Mesendoderm (in vitro differentiated cells): ENCODE data around the gene AHR.
A peak's percentile ranks its signal among the peaks of the same experiment; 100 is the strongest.
"Not testable (repeated sequence)": the region's sequence is repeated elsewhere in the genome, so short reads cannot be mapped to it uniquely, and the experiment has no call there.

Experiments used
- DNase-seq: peaks from one replicate; pipeline ENCODE4 v3.0.0; 2013
- H2AK5ac ChIP-seq: 2 replicates; pipeline ENCODE4 v1.6.1; 2013; ENCODE audit warnings: low read length, inconsistent platforms
- H2BK120ac ChIP-seq: 2 replicates; pipeline ENCODE4 v1.6.1; 2013; ENCODE audit warnings: low read depth, mild to moderate bottlenecking, low read length, moderate library complexity, mixed read lengths
- H2BK15ac ChIP-seq: replicated peaks from 2 replicates; pipeline ENCODE4 v1.6.1; 2013; ENCODE audit warnings: low read depth, mild to moderate bottlenecking, moderate library complexity
- H2BK5ac ChIP-seq: 2 replicates; pipeline ENCODE4 v1.6.1; 2013; ENCODE audit warnings: low read length, inconsistent platforms
- H3K18ac ChIP-seq: 2 replicates; pipeline ENCODE4 v1.6.1; 2013; ENCODE audit warnings: mild to moderate bottlenecking, low read length, mixed read lengths
- H3K23ac ChIP-seq: one replicate; pipeline ENCODE4 v1.6.1; 2013; ENCODE audit warnings: low read length
- H3K27ac ChIP-seq: 2 replicates; pipeline ENCODE4 v1.5.1; 2013; ENCODE audit warnings: low read depth, mild to moderate bottlenecking, inconsistent platforms, low read length, moderate library complexity
- H3K27me3 ChIP-seq: 2 replicates; pipeline ENCODE4 v1.6.1; 2013; ENCODE audit warnings: low read length, control low read depth, mild to moderate bottlenecking, inconsistent platforms; ENCODE audit not compliant: insufficient read depth, poor library complexity
- H3K36me3 ChIP-seq: 2 replicates; pipeline ENCODE4 v1.6.1; 2013; ENCODE audit warnings: low read length, inconsistent platforms; ENCODE audit not compliant: control insufficient read depth, insufficient read depth
- H3K4ac ChIP-seq: one replicate; pipeline ENCODE4 v1.6.1; 2013; ENCODE audit warnings: low read depth, mild to moderate bottlenecking, low read length, moderate library complexity
- H3K4me1 ChIP-seq: 2 replicates; pipeline ENCODE4 v1.6.1; 2013; ENCODE audit warnings: low read depth, low read length, inconsistent platforms; ENCODE audit not compliant: control insufficient read depth
- H3K4me2 ChIP-seq: 2 replicates; pipeline ENCODE4 v1.6.1; 2013; ENCODE audit warnings: low read length
- H3K4me3 ChIP-seq: 2 replicates; pipeline ENCODE4 v1.5.1; 2013; ENCODE audit warnings: mild to moderate bottlenecking, low read length
- H3K56ac ChIP-seq: one replicate; pipeline ENCODE4 v1.6.1; 2013; ENCODE audit warnings: low read length
- H3K79me1 ChIP-seq: 2 replicates; pipeline ENCODE4 v1.6.1; 2013; ENCODE audit warnings: low read length, inconsistent platforms
- H3K79me2 ChIP-seq: 2 replicates; pipeline ENCODE4 v1.6.1; 2013; ENCODE audit warnings: mild to moderate bottlenecking, low read length; ENCODE audit not compliant: control insufficient read depth, insufficient read depth
- H3K9ac ChIP-seq: 2 replicates; pipeline ENCODE4 v1.6.1; 2013; ENCODE audit warnings: low read length, inconsistent platforms
- H4K5ac ChIP-seq: one replicate; pipeline ENCODE4 v1.6.1; 2013; ENCODE audit warnings: low read length
- H4K8ac ChIP-seq: one replicate; pipeline ENCODE4 v1.6.1; 2013; ENCODE audit warnings: low read depth, mild to moderate bottlenecking, control low read depth, low read length, moderate library complexity
- WGBS: extraction: QIAGEN DNeasy Blood & Tissue Kit; methylation state at CpG from one replicate; pipeline ENCODE4 v1.1.7; 2013; ENCODE audit warnings: low lambda C conversion rate, missing lambda C conversion rate; ENCODE audit not compliant: insufficient coverage; ENCODE audit errors: extremely low coverage; 5-methylcytosine and 5-hydroxymethylcytosine counted together

AHR gene

GRCh38 chr7:17374654-17375053 lies 76.2 kb downstream of the AHR start:
- no peak overlapping the region for H4K5ac ChIP-seq
- no peak overlapping the region for H3K18ac ChIP-seq
- H3K4me1 ChIP-seq: no peaks in the 10 kb centered on the region
- H2BK5ac ChIP-seq: no peak overlapping the region
- no peaks in the 10 kb centered on the region for H3K36me3 ChIP-seq
- H3K4me2 ChIP-seq: no peak overlapping the region
- H3K56ac ChIP-seq: no peak overlapping the region
- H2BK15ac ChIP-seq: no peak overlapping the region
- no peak overlapping the region for H3K4ac ChIP-seq
- no peak overlapping the region for H4K8ac ChIP-seq
- H3K9ac ChIP-seq: no peak overlapping the region
- no CpG with 5 or more reads among the region's 5 CpGs for WGBS
- H3K79me1 ChIP-seq: no peaks in the 10 kb centered on the region
- H3K4me3 ChIP-seq: no peak overlapping the region
- H3K79me2 ChIP-seq: no peaks in the 10 kb centered on the region
- no peak overlapping the region for H2BK120ac ChIP-seq
- H3K27me3 ChIP-seq: no peaks in the 10 kb centered on the region
- H3K27ac ChIP-seq: no peak overlapping the region
- H3K23ac ChIP-seq: no peak overlapping the region
- H2AK5ac ChIP-seq: no peak overlapping the region
- DNase-seq: peak; percentile 34

GRCh38 chr7:17376595-17376994 lies 78.1 kb downstream of the AHR start:
- no peak overlapping the region for H3K4ac ChIP-seq
- no peaks in the 10 kb centered on the region for H3K79me2 ChIP-seq
- H3K56ac ChIP-seq: no peak overlapping the region
- no peak for DNase-seq
- no peak overlapping the region for H2AK5ac ChIP-seq
- no peaks in the 10 kb centered on the region for H3K36me3 ChIP-seq
- WGBS: no CpG with 5 or more reads among the region's 1 CpG
- H3K23ac ChIP-seq: no peak overlapping the region
- no peak overlapping the region for H2BK15ac ChIP-seq
- no peak overlapping the region for H4K5ac ChIP-seq
- no peaks in the 10 kb centered on the region for H3K4me1 ChIP-seq
- H3K4me2 ChIP-seq: no peak overlapping the region
- no peaks in the 10 kb centered on the region for H3K79me1 ChIP-seq
- no peak overlapping the region for H4K8ac ChIP-seq
- no peak overlapping the region for H2BK120ac ChIP-seq
- no peak overlapping the region for H3K4me3 ChIP-seq
- H2BK5ac ChIP-seq: no peak overlapping the region
- no peaks in the 10 kb centered on the region for H3K27me3 ChIP-seq
- H3K27ac ChIP-seq: no peak overlapping the region
- no peak overlapping the region for H3K18ac ChIP-seq
- H3K9ac ChIP-seq: no peak overlapping the region

- H2BK5ac ChIP-seq: no peak overlapping the region
- H2AK5ac ChIP-seq: no peak overlapping the region
- no peak for DNase-seq
- no peaks in the 10 kb centered on the region for H3K4me1 ChIP-seq
- no peak overlapping the region for H3K9ac ChIP-seq
- no peak overlapping the region for H3K27ac ChIP-seq
- H3K27me3 ChIP-seq: no peaks in the 10 kb centered on the region
- no peak overlapping the region for H2BK120ac ChIP-seq
- no peak overlapping the region for H4K8ac ChIP-seq
- no peak overlapping the region for H3K4ac ChIP-seq
- WGBS: no CpG with 5 or more reads among the region's 4 CpGs
- no peak overlapping the region for H3K23ac ChIP-seq
- H4K5ac ChIP-seq: no peak overlapping the region
- H3K4me2 ChIP-seq: no peak overlapping the region
- no peak overlapping the region for H3K56ac ChIP-seq
- no peaks in the 10 kb centered on the region for H3K79me1 ChIP-seq
- no peak overlapping the region for H3K18ac ChIP-seq
- no peaks in the 10 kb centered on the region for H3K36me3 ChIP-seq
- H3K4me3 ChIP-seq: no peak overlapping the region
- no peak overlapping the region for H2BK15ac ChIP-seq
- no peaks in the 10 kb centered on the region for H3K79me2 ChIP-seq
These were observed 82.5 kb downstream of the AHR start for GRCh38 chr7:17380736-17381662.

- not testable (repeated sequence) for H2BK120ac ChIP-seq, H4K5ac ChIP-seq, H4K8ac ChIP-seq, H2AK5ac ChIP-seq, H3K79me2 ChIP-seq, H3K27me3 ChIP-seq, H3K27ac ChIP-seq, H3K4me2 ChIP-seq, H3K23ac ChIP-seq, H2BK5ac ChIP-seq, H3K18ac ChIP-seq, H3K79me1 ChIP-seq, DNase-seq, H3K4ac ChIP-seq, H3K9ac ChIP-seq, H2BK15ac ChIP-seq, H3K4me1 ChIP-seq, H3K56ac ChIP-seq, H3K36me3 ChIP-seq, H3K4me3 ChIP-seq
- WGBS: no CpG with 5 or more reads among the region's 8 CpGs
These were observed 84.2 kb downstream of the AHR start for GRCh38 chr7:17382408-17383354.

GRCh38 chr7:17384400-17384799 lies 85.9 kb downstream of the AHR start:
- no CpG with 5 or more reads among the region's 1 CpG for WGBS
- Histone ChIP-seq H3K9ac (no peak overlapping the region), H3K4me3 (no peak overlapping the region)

More at GRCh38 chr7:17384400-17384799, 85.9 kb downstream of the AHR start:
- no peaks in the 10 kb centered on the region for H3K4me1 ChIP-seq
- H2BK120ac ChIP-seq: no peak overlapping the region
- no peak overlapping the region for H4K8ac ChIP-seq
- H3K79me2 ChIP-seq: no peaks in the 10 kb centered on the region
- H2AK5ac ChIP-seq: no peak overlapping the region
- H3K27ac ChIP-seq: no peak overlapping the region
- H3K36me3 ChIP-seq: no peaks in the 10 kb centered on the region
- no peaks in the 10 kb centered on the region for H3K27me3 ChIP-seq
- no peak overlapping the region for H3K23ac ChIP-seq
- no peak overlapping the region for H3K18ac ChIP-seq
- H3K4ac ChIP-seq: no peak overlapping the region
- no peak overlapping the region for H2BK15ac ChIP-seq
- H3K4me2 ChIP-seq: no peak overlapping the region
- H3K79me1 ChIP-seq: no peaks in the 10 kb centered on the region
- H3K56ac ChIP-seq: no peak overlapping the region
- peak; percentile 18 for DNase-seq
- no peak overlapping the region for H4K5ac ChIP-seq
- H2BK5ac ChIP-seq: no peak overlapping the region
